Measurements from ENCODE around the gene TNNT1.

TNNT1 gene

DNA sequence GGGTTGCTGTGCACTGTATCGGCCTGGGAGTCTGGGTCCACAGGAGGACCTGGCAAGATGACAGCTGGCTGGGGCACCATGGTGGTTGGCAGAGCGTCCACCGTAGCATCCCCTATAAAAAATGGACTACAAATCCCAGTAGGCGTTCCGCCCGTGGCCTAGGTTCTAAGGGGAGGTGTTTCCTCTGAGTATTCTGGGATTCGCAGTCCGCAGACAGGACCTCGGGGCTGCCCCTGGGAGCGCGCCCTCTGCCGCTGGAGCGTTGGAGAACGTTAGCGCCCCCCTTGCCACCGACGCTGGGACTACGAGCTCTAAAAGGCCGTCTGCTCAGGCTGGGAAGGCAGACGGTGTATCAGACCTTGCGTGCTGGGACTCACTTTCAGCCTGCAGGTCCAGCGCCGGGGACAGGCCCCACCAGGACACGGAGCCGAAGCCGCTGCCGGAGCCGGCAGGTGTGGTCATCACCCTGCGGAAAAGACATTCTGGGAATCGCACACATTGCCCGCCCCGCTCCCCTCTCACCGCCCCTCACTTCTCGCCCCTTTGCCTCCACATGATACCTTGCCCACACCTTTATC, 17.0 kb upstream of the TNNT1 start (continued):
- TF ChIP-seq, protein P1, sequence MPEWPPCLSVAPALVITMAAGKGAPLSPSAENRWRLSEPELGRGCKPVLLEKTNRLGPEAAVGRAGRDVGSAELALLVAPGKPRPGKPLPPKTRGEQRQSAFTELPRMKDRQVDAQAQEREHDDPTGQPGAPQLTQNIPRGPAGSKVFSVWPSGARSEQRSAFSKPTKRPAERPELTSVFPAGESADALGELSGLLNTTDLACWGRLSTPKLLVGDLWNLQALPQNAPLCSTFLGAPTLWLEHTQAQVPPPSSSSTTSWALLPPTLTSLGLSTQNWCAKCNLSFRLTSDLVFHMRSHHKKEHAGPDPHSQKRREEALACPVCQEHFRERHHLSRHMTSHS (tag by site-specific recombination; IDR thresholded peaks at IDR 0.05), result no peak
- TF ChIP-seq ZNF530 (tag by site-specific recombination; IDR thresholded peaks at IDR 0.05; ENCODE audit: low read depth), result no peak
- TF ChIP-seq ZNF266 (tag by site-specific recombination; IDR thresholded peaks at IDR 0.05; ENCODE audit: low read depth), result no peak
- peak; percentile 64 for TF ChIP-seq GLIS2 (tag by site-specific recombination; IDR thresholded peaks at IDR 0.05)
- no peak for TF ChIP-seq ZNF510 (tag by site-specific recombination; IDR thresholded peaks at IDR 0.05; ENCODE audit: insufficient replicate concordance)
- TF ChIP-seq ZNF37A (tag by site-specific recombination; IDR thresholded peaks at IDR 0.05), result no peak
- TF ChIP-seq ZNF335 (tag by site-specific recombination; conservative IDR thresholded peaks at IDR 0.05), result peak; percentile 99
- TF ChIP-seq ZNF514 (tag by site-specific recombination; IDR thresholded peaks at IDR 0.05), result no peak
- TF ChIP-seq, protein P2, sequence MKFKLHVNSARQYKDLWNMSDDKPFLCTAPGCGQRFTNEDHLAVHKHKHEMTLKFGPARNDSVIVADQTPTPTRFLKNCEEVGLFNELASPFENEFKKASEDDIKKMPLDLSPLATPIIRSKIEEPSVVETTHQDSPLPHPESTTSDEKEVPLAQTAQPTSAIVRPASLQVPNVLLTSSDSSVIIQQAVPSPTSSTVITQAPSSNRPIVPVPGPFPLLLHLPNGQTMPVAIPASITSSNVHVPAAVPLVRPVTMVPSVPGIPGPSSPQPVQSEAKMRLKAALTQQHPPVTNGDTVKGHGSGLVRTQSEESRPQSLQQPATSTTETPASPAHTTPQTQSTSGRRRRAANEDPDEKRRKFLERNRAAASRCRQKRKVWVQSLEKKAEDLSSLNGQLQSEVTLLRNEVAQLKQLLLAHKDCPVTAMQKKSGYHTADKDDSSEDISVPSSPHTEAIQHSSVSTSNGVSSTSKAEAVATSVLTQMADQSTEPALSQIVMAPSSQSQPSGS (tag by site-specific recombination; IDR thresholded peaks at IDR 0.05; ENCODE audit: low read depth), result no peak
- TF ChIP-seq, protein P3, sequence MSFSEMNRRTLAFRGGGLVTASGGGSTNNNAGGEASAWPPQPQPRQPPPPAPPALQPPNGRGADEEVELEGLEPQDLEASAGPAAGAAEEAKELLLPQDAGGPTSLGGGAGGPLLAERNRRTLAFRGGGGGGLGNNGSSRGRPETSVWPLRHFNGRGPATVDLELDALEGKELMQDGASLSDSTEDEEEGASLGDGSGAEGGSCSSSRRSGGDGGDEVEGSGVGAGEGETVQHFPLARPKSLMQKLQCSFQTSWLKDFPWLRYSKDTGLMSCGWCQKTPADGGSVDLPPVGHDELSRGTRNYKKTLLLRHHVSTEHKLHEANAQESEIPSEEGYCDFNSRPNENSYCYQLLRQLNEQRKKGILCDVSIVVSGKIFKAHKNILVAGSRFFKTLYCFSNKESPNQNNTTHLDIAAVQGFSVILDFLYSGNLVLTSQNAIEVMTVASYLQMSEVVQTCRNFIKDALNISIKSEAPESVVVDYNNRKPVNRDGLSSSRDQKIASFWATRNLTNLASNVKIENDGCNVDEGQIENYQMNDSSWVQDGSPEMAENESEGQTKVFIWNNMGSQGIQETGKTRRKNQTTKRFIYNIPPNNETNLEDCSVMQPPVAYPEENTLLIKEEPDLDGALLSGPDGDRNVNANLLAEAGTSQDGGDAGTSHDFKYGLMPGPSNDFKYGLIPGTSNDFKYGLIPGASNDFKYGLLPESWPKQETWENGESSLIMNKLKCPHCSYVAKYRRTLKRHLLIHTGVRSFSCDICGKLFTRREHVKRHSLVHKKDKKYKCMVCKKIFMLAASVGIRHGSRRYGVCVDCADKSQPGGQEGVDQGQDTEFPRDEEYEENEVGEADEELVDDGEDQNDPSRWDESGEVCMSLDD (tag by site-specific recombination; IDR thresholded peaks at IDR 0.05), result peak; percentile 71; the same call in 1 of the 2 replicates
- TF ChIP-seq, protein P4, sequence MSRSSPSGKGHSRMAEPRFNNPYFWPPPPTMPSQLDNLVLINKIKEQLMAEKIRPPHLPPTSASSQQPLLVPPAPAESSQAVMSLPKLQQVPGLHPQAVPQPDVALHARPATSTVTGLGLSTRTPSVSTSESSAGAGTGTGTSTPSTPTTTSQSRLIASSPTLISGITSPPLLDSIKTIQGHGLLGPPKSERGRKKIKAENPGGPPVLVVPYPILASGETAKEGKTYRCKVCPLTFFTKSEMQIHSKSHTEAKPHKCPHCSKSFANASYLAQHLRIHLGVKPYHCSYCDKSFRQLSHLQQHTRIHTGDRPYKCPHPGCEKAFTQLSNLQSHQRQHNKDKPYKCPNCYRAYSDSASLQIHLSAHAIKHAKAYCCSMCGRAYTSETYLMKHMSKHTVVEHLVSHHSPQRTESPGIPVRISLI (tag by site-specific recombination; IDR thresholded peaks at IDR 0.05), result no peak
- TF ChIP-seq ZNF792 (tag by site-specific recombination; IDR thresholded peaks at IDR 0.05), result no peak
- TF ChIP-seq, protein P5, sequence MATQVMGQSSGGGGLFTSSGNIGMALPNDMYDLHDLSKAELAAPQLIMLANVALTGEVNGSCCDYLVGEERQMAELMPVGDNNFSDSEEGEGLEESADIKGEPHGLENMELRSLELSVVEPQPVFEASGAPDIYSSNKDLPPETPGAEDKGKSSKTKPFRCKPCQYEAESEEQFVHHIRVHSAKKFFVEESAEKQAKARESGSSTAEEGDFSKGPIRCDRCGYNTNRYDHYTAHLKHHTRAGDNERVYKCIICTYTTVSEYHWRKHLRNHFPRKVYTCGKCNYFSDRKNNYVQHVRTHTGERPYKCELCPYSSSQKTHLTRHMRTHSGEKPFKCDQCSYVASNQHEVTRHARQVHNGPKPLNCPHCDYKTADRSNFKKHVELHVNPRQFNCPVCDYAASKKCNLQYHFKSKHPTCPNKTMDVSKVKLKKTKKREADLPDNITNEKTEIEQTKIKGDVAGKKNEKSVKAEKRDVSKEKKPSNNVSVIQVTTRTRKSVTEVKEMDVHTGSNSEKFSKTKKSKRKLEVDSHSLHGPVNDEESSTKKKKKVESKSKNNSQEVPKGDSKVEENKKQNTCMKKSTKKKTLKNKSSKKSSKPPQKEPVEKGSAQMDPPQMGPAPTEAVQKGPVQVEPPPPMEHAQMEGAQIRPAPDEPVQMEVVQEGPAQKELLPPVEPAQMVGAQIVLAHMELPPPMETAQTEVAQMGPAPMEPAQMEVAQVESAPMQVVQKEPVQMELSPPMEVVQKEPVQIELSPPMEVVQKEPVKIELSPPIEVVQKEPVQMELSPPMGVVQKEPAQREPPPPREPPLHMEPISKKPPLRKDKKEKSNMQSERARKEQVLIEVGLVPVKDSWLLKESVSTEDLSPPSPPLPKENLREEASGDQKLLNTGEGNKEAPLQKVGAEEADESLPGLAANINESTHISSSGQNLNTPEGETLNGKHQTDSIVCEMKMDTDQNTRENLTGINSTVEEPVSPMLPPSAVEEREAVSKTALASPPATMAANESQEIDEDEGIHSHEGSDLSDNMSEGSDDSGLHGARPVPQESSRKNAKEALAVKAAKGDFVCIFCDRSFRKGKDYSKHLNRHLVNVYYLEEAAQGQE (tag by site-specific recombination; IDR thresholded peaks at IDR 0.05), result no peak
- no peak for TF ChIP-seq OSR2 (tag by site-specific recombination; IDR thresholded peaks at IDR 0.05)
- no peak for TF ChIP-seq ZBTB7A (tag by site-specific recombination; IDR thresholded peaks at IDR 0.05; ENCODE audit: low read depth)
- no peak for TF ChIP-seq ZNF350 (tag by site-specific recombination; IDR thresholded peaks at IDR 0.05)
- TF ChIP-seq ZNF548 (tag by site-specific recombination; IDR thresholded peaks at IDR 0.05), result no peak
- TF ChIP-seq, protein P6, sequence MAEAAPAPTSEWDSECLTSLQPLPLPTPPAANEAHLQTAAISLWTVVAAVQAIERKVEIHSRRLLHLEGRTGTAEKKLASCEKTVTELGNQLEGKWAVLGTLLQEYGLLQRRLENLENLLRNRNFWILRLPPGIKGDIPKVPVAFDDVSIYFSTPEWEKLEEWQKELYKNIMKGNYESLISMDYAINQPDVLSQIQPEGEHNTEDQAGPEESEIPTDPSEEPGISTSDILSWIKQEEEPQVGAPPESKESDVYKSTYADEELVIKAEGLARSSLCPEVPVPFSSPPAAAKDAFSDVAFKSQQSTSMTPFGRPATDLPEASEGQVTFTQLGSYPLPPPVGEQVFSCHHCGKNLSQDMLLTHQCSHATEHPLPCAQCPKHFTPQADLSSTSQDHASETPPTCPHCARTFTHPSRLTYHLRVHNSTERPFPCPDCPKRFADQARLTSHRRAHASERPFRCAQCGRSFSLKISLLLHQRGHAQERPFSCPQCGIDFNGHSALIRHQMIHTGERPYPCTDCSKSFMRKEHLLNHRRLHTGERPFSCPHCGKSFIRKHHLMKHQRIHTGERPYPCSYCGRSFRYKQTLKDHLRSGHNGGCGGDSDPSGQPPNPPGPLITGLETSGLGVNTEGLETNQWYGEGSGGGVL (tag by site-specific recombination; IDR thresholded peaks at IDR 0.05), result no peak
- TF ChIP-seq KLF10 (tag by site-specific recombination; IDR thresholded peaks at IDR 0.05), result no peak
- TF ChIP-seq, protein P7, sequence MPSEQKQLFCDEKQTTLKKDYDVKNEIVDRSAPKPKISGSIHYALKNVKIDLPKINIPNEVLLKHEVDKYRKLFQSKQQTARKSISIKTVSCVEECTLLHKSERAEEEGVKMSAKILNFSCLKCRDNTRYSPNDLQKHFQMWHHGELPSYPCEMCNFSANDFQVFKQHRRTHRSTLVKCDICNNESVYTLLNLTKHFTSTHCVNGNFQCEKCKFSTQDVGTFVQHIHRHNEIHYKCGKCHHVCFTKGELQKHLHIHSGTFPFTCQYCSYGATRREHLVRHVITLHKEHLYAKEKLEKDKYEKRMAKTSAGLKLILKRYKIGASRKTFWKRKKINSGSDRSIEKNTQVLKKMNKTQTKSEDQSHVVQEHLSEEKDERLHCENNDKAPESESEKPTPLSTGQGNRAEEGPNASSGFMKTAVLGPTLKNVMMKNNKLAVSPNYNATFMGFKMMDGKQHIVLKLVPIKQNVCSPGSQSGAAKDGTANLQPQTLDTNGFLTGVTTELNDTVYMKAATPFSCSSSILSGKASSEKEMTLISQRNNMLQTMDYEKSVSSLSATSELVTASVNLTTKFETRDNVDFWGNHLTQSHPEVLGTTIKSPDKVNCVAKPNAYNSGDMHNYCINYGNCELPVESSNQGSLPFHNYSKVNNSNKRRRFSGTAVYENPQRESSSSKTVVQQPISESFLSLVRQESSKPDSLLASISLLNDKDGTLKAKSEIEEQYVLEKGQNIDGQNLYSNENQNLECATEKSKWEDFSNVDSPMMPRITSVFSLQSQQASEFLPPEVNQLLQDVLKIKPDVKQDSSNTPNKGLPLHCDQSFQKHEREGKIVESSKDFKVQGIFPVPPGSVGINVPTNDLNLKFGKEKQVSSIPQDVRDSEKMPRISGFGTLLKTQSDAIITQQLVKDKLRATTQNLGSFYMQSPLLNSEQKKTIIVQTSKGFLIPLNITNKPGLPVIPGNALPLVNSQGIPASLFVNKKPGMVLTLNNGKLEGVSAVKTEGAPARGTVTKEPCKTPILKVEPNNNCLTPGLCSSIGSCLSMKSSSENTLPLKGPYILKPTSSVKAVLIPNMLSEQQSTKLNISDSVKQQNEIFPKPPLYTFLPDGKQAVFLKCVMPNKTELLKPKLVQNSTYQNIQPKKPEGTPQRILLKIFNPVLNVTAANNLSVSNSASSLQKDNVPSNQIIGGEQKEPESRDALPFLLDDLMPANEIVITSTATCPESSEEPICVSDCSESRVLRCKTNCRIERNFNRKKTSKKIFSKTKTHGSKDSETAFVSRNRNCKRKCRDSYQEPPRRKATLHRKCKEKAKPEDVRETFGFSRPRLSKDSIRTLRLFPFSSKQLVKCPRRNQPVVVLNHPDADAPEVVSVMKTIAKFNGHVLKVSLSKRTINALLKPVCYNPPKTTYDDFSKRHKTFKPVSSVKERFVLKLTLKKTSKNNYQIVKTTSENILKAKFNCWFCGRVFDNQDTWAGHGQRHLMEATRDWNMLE (tag by site-specific recombination; conservative IDR thresholded peaks at IDR 0.05; ENCODE audit: low read depth), result no peak
- no peak for TF ChIP-seq ZNF785 (tag by site-specific recombination; IDR thresholded peaks at IDR 0.05)
- no peak for TF ChIP-seq ZNF654 (tag by site-specific recombination; IDR thresholded peaks at IDR 0.05; ENCODE audit: low read depth)
- TF ChIP-seq KLF1 (tag by site-specific recombination; IDR thresholded peaks at IDR 0.05), result no peak
